Fibroblast of lung (primary cell): ENCODE data around the gene IPP. TPM values are rescaled to one million over a fixed set of nuclear protein-coding genes. Genes with fewer than 3 reads are reported as not detected.

ENCODE experiments used
- DNase-seq, 2 donors: peaks; one replicate each; pipeline versions ENCODE4 v3.0.0 to v3.0.0-alpha.2; 2010; ENCODE audit warnings: low read depth in 2 of 2
- H2AFZ ChIP-seq: 2 replicates; pipeline ENCODE4 v1.5.1; 2012; ENCODE audit warnings: low read length, control low read depth, inconsistent platforms
- H3K27ac ChIP-seq: 2 replicates; pipeline ENCODE4 v1.5.1; 2011; ENCODE audit warnings: low read length, control low read depth; ENCODE audit not compliant: insufficient read depth
- H3K27me3 ChIP-seq: 2 replicates; pipeline ENCODE4 v1.5.1; 2011; ENCODE audit warnings: mild to moderate bottlenecking, low read length; ENCODE audit not compliant: control insufficient read depth, insufficient read depth
- H3K36me3 ChIP-seq: 2 replicates; pipeline ENCODE4 v1.5.1; 2011; ENCODE audit warnings: low read length; ENCODE audit not compliant: control insufficient read depth, insufficient read depth
- H3K4me1 ChIP-seq: 2 replicates; pipeline ENCODE4 v1.5.1; 2011; ENCODE audit warnings: low read length; ENCODE audit not compliant: control insufficient read depth, insufficient read depth; ENCODE audit errors: extremely low read depth
- H3K4me2 ChIP-seq: 2 replicates; pipeline ENCODE4 v1.5.1; 2011; ENCODE audit warnings: low read length, control low read depth; ENCODE audit not compliant: insufficient read depth; ENCODE audit errors: extremely low read depth
- H3K4me3 ChIP-seq, 4 experiments: fragments of 200-600 bp in 1 of 4; sonication (generic) in 1 of 4; replicated peaks in 1 of 4; 2 replicates each; pipeline ENCODE4 v1.5.1; 2011 to 2016; ENCODE audit warnings: low read length in 4 of 4, low read depth in 3 of 4, mild to moderate bottlenecking in 3 of 4, control low read depth in 2 of 4, inconsistent platforms in 1 of 4, mixed read lengths in 1 of 4; ENCODE audit not compliant: insufficient read depth in 1 of 4; ENCODE audit errors: control extremely low read depth in 1 of 4
- H3K79me2 ChIP-seq: 2 replicates; pipeline ENCODE4 v1.5.1; 2012; ENCODE audit warnings: mild to moderate bottlenecking, low read length, inconsistent platforms; ENCODE audit not compliant: control insufficient read depth, insufficient read depth
- H3K9ac ChIP-seq: 2 replicates; pipeline ENCODE4 v1.5.1; 2011; ENCODE audit warnings: mild to moderate bottlenecking, low read length, control low read depth; ENCODE audit not compliant: insufficient read depth
- H3K9me3 ChIP-seq: 2 replicates; pipeline ENCODE4 v1.5.1; 2012; ENCODE audit warnings: low read depth, low read length; ENCODE audit not compliant: control insufficient read depth, insufficient read depth
- H4K20me1 ChIP-seq: 2 replicates; pipeline ENCODE4 v1.5.1; 2011; ENCODE audit warnings: low read length; ENCODE audit not compliant: control insufficient read depth, insufficient read depth; ENCODE audit errors: extremely low read depth
- CTCF ChIP-seq, 2 donors: IDR thresholded peaks in 1 of 2; conservative IDR thresholded peaks in 1 of 2; 1 replicate in 1 of 2; 2 replicates in 1 of 2; pipeline ENCODE4 v1.5.1; 2011 to 2012; ENCODE audit warnings: low read length in 2 of 2, control low read depth in 1 of 2, inconsistent platforms in 1 of 2, low read depth in 1 of 2, mild to moderate bottlenecking in 1 of 2
- EZH2 ChIP-seq: IDR thresholded peaks from 2 replicates; pipeline ENCODE4 v1.5.1; 2012; ENCODE audit warnings: low read length, control low read depth, mild to moderate bottlenecking; ENCODE audit errors: missing control alignments
- polyA plus RNA-seq, 2 donors: library from polyadenylated mRNA; depleted of rRNA in 1 of 2; stranded (reverse) in 1 of 2; unstranded in 1 of 2; fragments of >200 nt; gene quantifications; 2 replicates each; pipeline ENCODE4 v1.2.1, GENCODE V29; 2011 to 2012; ENCODE audit warnings: missing spikeins in 1 of 2
- total RNA-seq: library from RNA; depleted of rRNA; stranded (reverse); fragments of >200 nt; gene quantifications from 2 replicates; pipeline ENCODE4 v1.2.1, GENCODE V29; 2014

IPP gene
- total and polyA plus RNA-seq, 2 donors (not counting 1 experiment from before 2014, with no cell fraction given): 11.0 to 15.2 TPM

DNA sequence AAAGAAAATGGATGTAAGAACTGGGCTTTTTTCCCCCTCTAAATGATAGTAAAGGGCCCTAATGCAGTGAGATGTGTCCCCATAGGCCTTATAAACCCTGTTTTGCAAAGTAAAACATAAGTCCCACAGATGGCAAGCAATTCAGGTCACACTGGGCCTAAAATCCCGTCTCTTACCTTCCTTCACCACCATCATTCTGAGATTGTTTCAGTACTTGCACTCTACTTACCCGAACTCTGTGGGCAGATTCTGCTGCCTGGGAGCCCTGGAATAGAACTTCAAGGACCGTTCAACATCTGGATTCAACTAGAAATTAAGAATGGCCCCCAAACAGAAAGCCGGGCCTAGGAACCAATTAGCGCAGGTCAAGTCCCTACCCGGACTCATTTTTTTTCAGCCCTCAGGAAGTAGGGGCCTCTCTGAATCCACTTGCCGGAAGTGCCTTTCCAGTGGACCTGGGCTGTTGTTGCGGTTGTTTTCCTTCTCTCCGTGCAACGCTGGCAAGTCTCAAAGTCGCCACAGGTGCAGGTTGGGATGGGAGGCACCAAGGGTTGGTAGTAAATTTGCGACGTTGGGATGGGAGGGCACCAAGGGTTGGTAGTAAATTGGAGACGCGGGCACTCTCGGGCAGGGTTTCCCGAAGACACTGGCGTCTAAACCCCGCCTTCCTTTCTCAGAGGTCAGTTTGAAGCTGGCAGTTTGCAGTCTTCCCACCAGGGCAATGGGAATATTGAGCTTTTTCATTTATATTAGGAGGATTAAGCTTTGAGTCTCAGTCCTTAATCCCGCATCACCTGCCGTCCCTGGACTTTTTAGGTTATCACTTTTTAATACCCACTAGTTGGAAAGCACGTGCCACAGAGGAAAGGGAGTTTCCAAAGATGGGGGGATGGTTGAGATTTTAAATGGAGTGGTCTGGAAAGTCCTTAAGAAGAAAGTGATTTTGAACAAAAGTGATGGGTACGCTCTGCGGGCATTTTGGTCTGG, 62.4 kb downstream of the IPP start, which contains the start of gene TMEM69:
TMEM69 (plus strand) TSS at position 428 of the 987 bp plus-strand sequence. CDS start 2,888 bp downstream, outside the sequence.
- no peaks in the 10 kb centered on the region for H3K9me3 ChIP-seq
- peak within 1 kb of the TSS; percentile 73 to 98 (median 88) for H3K4me3 ChIP-seq
- peaks cover 62% of the 10 kb centered on the region for H3K79me2 ChIP-seq
- H2AFZ ChIP-seq: peak within 1 kb of the TSS; percentile 95
- H3K4me1 ChIP-seq: peaks cover 4% of the 10 kb centered on the region
- no peaks in the 10 kb centered on the region for H4K20me1 ChIP-seq
- H3K9ac ChIP-seq: peak within 1 kb of the TSS; percentile 78
- TF ChIP-seq EZH2: no peak
- TF ChIP-seq CTCF (conservative IDR thresholded peaks at IDR 0.05 in 1 of 2, IDR thresholded peaks at IDR 0.05 in 1 of 2; ENCODE audit: low read depth in 1 of 2, low read length in 2 of 2): peak in 1 of 2 donors; percentile 30
- H3K27ac ChIP-seq: peak within 1 kb of the TSS; percentile 96
- H3K36me3 ChIP-seq: no peaks in the 10 kb centered on the region
- H3K27me3 ChIP-seq: no peaks in the 10 kb centered on the region
- H3K4me2 ChIP-seq: peak within 1 kb of the TSS; percentile 91
- DNase-seq: peak; percentile 90 to 95

- Histone ChIP-seq H3K27ac (peak overlapping the region; percentile 96), H3K79me2 (peaks cover 71% of the 10 kb centered on the region), H3K4me1 (peaks cover 4% of the 10 kb centered on the region), H3K9ac (peak overlapping the region; percentile 78), H3K36me3 (no peaks in the 10 kb centered on the region), H3K4me2 (peak overlapping the region; percentile 91), H3K9me3 (no peaks in the 10 kb centered on the region), H3K27me3 (no peaks in the 10 kb centered on the region), H4K20me1 (no peaks in the 10 kb centered on the region), H2AFZ (peak overlapping the region; percentile 95), H3K4me3 (peak overlapping the region; percentile 73 to 98 (median 88))
- TF ChIP-seq EZH2: no peak
- no peak for TF ChIP-seq CTCF (conservative IDR thresholded peaks at IDR 0.05 in 1 of 2, IDR thresholded peaks at IDR 0.05 in 1 of 2; ENCODE audit: low read depth in 1 of 2, low read length in 2 of 2)
- peak; percentile 99 for DNase-seq
These were observed 63.3 kb downstream of the IPP start for GRCh38 chr1:45687014-45687753.
